Activated CD4-positive, alpha-beta T cell treated with anti-CD3 and anti-CD28 coated beads, Interleukin-2, amount 50 U/mL, for 4 hours (primary cell): ENCODE data around the gene STK4.

ENCODE experiments used
- DNase-seq, 2 experiments: peaks; one replicate each; pipeline ENCODE4 v3.0.0-alpha.2; 2020

STK4 gene

GRCh38 chr20:44955270-44955669, 11.0 kb upstream of the STK4 start:
- no peak for DNase-seq

- DNase-seq: no peak
Measured at GRCh38 chr20:44956410-44956809, 9.9 kb upstream of the STK4 start.

- no peak for DNase-seq
Measured at GRCh38 chr20:44958276-44958675, 8.0 kb upstream of the STK4 start.

GRCh38 chr20:44959082-44959637, 7.2 kb upstream of the STK4 start:
- no peak for DNase-seq

- peak; percentile 78 to 82 for DNase-seq
Measured at GRCh38 chr20:44959638-44960102, 6.6 kb upstream of the STK4 start.

- peak; percentile 94 to 95 for DNase-seq
Measured at GRCh38 chr20:44960103-44960852, 6.0 kb upstream of the STK4 start, which contains the start of gene TOMM34. Gene TOMM34, minus strand, starts transcription at chr20:44960397. Its CDS starts 64 bp downstream, at chr20:44960333.

- no peak for DNase-seq
Measured at GRCh38 chr20:44961011-44961869, 5.1 kb upstream of the STK4 start.

- no peak for DNase-seq
Measured at GRCh38 chr20:44961870-44962267, 4.4 kb upstream of the STK4 start.

- DNase-seq: no peak
Measured at GRCh38 chr20:44962483-44962882, 3.8 kb upstream of the STK4 start.

GRCh38 chr20:44963325-44964215, 2.7 kb upstream of the STK4 start:
- DNase-seq: no peak

- no peak for DNase-seq
Measured at GRCh38 chr20:44965651-44966029, 672 bp upstream of the STK4 start.

GRCh38 chr20:44967207-44967807, 995 bp downstream of the STK4 start:
- peak in 1 of 2 experiments; percentile 16 for DNase-seq

- DNase-seq: no peak
Measured at GRCh38 chr20:44969300-44969894, 3.1 kb downstream of the STK4 start.

- DNase-seq: no peak
Measured at GRCh38 chr20:44970243-44970757, 4.0 kb downstream of the STK4 start.

GRCh38 chr20:44973053-44973452, 6.7 kb downstream of the STK4 start:
- no peak for DNase-seq

- no peak for DNase-seq
Measured at GRCh38 chr20:44976698-44977097, 10.4 kb downstream of the STK4 start.

GRCh38 chr20:44979090-44979621, 12.8 kb downstream of the STK4 start:
- peak; percentile 51 to 53 for DNase-seq

- no peak for DNase-seq
Measured at GRCh38 chr20:44981736-44982406, 15.6 kb downstream of the STK4 start.

- no peak for DNase-seq
Measured at GRCh38 chr20:44983093-44983674, 16.9 kb downstream of the STK4 start.

GRCh38 chr20:44988631-44989171, 22.4 kb downstream of the STK4 start:
- DNase-seq: no peak
